ENCODE results near the gene NARS2.
"Not testable (repeated sequence)": the region's sequence is repeated elsewhere in the genome, so short reads cannot be mapped to it uniquely, and the experiment has no call there.

Gene NARS2

DNA sequence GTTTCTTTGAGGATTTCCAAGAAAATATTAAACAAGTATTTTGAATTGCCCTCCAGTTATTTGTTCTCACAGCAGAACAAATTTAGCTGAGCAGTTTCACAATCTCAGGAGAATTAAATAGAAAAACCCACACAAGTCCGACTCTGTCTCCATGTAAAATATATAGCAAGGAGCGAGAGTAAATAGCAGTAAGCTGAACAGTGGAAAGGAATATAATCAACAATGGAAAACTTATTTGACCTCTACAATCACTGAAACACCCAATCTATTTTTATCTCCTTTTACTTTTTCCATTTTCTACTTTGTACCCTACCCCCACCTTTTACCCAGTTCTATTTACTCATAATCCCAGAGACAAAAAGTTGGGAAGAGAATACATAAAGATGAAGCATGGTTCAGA lies 34.4 kb downstream of the NARS2 start:
- DNase-seq, result no peak

DNA sequence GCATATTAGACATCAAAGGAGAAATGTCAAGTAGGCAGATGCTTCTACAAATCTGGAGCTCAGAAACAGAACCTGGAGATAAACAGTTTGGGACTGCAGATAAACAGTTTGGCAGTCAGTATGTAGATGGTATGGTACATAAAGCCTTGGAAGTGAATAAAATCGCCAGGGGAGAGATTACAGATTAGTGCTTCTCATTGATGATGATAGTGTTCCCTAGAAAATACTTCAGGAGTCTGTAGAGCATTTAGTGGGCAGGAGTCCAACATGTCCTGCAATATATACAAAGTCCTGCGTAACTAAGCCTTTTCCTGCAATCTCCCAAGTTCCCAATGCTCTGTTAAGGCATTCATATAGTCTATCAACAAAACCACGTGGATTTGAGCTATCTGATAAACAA lies 35.2 kb downstream of the NARS2 start:
- DNase-seq, result no peak

DNA sequence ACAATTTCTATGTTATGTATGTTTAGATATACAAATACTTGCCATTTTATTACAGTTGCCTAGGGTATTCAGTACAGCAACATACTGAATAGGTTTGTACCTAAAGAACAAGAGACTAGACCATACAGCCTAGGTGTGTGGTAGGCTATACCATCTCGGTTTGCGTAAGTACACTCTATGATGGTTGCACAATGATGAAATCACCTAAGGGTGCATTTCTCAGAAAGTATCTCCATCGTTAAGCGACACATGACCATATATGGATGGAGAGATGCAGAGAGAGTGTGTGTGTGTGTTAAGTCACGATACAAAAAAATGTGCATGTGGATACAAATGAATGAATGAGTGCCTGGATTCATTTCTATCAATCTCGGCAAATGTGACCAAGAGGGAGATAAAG lies 37.7 kb downstream of the NARS2 start:
- DNase-seq, result no peak

DNA sequence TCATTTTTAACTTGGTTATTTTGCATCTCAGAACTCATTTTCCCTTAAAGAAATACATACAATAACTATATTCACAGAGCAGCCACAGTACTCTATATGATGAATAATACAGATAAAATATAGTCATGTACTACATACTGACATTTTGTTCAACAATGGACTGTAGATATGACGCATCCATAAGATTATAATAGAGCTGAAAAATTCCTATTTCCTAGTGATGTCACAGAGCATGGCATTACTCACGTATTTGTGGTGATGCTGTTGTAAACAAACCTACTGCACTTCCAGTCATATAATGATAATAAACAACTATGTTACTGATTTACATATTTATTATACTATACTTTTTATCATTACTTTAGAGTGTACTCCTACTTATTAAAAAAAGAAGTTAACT lies 38.7 kb downstream of the NARS2 start:
- no peak for DNase-seq

DNA sequence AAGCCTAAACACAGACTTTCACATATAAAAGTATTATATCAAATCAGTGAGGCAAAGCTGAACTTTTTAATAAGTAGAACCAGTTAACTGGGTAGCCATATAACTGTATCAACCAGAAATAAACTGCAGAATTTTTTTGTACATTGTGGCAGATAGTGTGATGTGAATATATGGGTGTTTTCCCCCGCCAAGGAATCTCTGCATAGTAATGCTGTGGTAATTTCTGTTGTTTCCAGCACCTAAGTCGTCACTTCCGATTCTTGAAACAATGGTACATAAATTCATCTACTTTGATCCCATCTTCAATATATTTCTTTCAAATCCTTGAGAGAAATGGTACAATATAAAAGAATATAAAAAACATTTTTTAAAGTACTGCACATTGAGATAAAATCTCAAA lies 39.6 kb downstream of the NARS2 start:
- DNase-seq, result no peak

DNA sequence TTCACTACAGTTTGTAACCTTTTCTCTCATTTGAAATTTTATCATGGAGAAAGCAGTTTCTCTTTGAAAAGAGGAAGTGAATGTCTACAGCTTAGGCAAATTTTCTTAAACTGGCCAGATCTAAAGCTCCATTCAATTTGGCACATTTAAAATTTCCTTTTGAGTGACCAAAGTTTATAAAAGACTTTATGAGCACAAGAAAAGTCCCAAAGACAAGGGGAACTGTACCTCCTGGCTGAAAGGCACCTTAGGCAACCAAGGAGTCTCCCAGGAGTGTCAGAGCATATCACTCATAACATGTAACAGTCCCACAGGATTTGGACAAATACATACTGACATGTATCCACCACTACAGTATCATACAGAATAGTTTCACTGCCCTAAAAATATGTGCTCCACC lies 41.3 kb downstream of the NARS2 start:
- peak; percentile 63 for DNase-seq

DNA sequence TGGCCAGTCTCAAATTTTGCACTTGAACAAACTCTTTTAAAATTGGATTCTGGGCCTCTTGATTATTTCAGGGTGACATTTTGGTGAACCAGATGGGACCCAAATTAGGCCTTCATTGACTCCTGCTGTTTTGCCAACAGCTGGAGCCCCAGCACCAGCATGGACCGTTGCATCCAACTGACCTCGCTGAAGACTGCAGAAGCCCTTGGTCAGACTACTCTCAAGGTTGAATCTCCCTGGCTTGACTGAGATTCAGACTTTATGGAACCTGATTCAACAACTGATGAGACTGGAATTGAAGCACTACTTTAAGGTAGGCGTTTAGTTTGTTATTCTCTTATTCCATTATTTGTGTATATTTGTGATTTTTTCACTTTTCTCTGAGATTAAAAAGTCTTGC lies 41.7 kb downstream of the NARS2 start:
- DNase-seq, result no peak

DNA sequence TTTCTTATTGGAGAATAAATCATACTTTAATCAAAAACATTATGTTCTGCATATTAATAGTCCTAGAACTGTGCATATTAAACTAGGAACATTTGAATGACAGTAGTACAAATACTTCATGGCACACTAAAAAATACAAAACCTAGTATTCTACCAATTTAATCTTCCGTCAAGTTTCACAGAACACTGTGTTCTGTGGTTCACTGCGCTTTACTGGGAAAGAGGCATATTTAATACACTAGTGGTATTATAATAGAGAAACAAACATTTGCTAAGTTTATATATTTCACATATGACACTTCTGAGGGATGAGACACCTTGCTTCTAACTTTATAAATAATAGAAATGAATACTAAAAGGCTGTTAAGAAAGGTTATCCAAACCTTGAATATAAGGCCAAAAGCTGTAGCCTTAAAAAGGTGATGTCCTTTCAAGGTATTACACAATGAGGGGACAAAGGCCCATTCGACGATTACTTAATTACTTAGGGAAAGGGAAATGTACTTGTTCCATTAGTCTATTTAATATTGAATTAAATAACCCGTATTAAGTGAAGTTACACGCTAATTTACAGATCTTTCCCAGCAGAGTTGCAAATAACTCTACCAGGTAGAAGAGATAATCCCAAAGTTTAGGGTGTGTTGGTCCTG lies 48.0 kb downstream of the NARS2 start:
- DNase-seq, result no peak

DNA sequence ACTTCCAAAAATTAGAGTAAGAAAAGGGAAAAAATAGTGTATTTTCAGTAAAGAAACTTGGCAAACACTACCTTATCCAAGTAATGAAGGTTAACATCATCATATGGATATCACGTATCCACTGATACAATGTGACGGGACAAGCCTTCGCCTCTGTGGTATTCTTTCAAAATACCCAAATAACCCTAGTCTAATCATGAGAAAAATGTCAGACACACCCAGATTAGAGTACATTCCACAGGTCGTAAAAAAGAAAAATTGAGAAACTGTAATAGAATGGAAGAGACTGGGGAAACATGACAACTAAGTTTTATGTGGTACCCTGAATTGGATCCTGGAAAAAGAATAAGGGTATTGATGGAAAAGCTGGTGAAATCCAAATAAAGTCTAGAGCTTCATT lies 48.9 kb downstream of the NARS2 start:
- DNase-seq, result no peak

DNA sequence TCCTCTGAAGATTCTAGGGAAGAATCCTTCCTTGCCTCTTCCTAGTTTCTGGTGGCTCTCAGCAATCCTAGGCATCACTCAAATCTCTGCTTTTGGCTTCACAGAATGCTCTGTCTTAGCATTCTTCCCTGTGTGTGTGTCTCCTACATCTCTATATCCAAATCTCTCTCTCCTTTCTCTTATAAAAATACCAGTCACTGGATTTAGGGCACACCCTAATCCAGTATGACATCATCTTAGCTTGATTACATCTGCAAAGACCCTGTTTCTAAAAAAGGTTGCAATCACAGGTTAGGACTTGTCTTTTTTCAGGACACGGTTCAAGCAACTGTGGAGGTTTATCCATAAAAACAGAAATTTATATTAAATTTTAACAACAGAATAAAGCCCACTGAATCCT lies 54.4 kb downstream of the NARS2 start:
- DNase-seq, result no peak

DNA sequence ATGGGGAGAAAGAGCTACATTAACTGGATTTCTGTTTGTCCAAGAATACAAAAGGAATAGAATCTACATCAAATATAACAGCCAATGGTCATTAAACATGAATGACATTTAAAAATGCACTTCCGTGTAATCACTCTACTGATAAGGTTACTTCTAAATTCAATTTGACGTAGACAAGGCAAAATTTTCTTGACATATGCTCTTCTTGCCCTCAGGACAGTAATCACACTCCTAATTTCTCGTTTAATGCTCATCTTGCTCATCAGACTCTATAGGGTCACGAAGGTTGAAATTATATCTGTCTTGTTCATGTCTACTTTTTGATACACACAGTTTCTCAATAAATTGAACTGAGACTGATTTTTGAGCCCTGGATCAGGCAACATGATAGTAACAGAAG lies 58.4 kb downstream of the NARS2 start:
- no peak for DNase-seq

DNA sequence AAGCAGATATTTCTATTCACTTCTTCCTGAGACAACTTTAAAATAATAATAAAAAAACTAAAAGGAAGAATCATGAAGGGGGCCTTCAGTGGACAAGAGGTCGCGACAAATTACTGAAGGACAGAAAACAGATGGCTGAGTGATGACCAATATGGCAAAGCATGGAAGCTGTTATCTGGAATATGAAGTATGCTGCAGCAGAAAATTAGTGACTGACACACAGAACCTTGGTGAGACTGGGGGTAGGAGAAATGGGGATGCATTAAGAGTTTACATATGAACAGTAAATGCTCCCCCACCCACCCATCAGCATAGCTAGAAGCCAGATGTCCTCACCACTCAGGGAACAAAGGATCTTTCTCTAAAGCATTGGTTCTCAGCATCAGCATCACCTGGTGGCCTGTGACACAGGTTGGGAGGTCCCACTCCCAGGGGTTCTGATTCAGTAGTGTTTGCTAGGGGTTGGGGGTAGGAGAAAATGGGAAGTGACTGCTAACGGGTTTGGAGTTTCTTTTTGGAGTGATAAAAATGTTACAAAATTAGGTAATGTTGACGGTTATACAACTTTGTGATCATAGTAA lies 59.7 kb downstream of the NARS2 start:
- no peak for DNase-seq

DNA sequence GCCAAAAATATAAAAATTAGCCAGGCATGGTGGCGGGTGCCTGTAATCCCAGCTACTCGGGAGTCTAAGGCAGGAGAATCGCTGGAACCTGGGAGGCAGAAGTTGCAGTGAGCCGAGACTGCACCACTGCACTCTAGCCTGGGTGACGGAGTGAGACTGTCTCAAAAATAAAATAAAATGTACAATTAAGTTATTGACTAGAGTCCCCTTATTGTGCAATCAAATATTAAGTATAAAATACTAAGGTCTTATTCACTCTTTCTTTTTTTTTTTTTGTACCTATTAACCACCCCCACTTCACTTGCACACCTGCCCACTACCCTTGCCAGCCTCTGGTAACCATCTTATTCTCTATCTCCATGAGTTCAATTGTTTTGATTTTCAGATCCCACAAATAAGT lies 61.6 kb downstream of the NARS2 start:
- DNase-seq, result not testable (repeated sequence)

DNA sequence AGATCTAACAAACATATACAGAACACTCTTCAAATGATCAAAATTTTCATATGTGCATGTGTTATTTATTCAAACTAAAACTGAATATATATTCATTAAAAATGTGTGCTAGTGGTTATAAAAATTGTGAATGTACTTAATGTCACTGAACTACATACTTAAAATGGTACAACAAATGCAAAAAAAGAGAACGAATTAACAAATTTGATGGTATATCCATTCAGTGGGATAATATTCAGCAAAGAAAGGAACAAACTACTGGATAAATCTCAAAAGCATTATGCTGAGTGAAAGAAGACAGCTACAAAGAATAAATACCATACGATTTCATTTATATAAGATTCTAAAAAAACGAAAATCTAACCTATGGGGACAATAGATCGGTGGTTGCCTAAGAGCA lies 64.1 kb downstream of the NARS2 start:
- DNase-seq, result no peak

DNA sequence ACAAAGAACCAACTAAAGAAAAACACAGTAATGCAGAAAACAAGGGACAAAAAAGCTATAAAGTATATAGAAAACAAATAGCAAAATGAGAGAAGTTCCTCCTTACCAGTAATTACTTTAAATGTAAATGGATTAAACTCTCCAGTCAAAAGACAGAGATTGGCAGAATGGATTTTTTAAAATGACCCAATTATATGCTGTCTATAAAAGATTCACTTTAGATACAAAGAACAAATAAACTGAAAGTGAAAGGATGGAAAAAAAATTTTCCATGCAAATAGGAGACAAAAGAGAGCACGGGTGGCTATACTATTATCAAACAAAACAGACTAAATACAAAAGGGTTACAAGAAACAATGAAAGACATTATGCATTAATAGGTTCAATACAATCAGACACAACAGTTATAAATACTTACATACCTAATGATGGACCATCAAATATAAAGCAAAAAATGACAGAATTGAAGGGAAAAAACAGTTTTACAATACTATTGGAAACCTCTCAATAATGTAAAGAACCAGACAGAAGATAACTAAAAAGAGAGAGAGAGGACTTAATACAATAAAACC lies 64.6 kb downstream of the NARS2 start:
- DNase-seq, result no peak

DNA sequence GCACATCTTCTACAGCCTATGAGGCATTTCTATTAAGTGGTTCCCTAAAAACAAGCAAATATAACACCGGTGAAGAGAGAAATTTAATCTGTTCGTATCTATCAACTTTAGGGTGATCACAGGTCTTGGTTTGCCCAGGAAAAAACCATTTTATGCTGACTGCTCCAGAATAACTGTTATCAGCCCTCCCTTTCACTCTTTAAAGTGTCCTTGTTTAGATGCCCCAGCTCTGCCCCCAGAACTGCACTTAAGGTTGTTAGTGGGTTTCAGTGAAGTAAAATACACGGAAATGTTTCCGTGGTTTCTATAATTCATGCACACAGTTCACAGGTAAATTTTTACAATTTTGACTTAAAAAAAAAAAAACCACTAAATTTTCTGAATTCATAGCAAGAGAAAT lies 70.0 kb downstream of the NARS2 start:
- DNase-seq, result peak; percentile 15

DNA sequence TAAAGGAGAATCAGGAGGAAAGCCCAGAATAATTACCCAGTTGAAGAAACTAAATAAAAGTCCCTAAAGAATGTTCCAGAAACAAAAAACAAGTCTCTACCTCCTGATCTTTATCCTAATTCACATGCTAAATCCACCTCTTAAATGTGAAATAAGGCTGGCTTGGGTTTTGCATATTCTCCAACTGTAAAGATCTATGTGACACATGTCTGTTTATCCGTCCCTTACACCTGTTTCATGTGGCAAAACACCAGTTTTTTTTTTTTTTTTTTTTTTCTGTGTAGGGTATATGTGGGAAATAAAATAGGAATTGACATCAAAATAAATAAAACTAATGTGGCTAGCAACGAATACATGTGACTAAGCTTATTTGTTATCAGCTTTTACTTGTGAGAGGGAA lies 70.5 kb downstream of the NARS2 start:
- peak; percentile 63 for DNase-seq

DNA sequence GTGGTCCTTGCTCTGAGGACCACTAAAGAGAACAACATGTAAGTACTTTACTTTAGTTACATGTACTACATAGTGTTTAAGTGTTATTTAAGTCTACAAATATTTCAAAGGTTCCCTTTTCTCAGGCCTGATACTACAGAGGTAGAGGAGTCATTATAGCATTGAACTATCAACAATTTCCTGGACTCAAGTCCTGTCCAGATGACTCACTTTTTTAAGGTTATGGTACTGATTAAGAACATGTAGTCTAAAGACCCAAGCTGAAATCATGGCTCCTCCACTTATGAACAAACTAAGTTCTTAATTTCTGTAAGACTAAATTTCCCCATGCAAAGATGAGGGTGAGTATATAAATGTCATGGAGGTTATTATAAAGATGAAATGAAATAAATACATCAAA lies 74.7 kb downstream of the NARS2 start:
- DNase-seq, result no peak

DNA sequence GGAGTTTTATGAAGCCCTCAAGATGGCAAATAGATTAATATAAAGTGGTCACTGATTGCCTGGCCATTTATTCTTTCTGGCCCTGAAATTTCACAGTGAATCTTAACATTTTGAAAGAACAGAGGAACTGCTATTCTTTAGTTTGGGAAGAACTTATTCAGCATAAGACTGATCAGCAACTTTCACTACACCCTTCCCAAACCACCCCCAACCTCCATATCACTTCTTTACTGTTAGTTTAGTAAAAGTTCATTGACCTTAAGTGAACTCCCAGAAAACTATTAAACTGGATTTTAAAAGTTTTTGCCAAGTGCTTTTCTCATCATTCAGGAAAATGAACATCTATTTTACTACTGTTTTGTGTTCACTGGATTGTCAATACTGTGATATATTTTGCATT lies 77.4 kb downstream of the NARS2 start:
- no peak for DNase-seq

DNA sequence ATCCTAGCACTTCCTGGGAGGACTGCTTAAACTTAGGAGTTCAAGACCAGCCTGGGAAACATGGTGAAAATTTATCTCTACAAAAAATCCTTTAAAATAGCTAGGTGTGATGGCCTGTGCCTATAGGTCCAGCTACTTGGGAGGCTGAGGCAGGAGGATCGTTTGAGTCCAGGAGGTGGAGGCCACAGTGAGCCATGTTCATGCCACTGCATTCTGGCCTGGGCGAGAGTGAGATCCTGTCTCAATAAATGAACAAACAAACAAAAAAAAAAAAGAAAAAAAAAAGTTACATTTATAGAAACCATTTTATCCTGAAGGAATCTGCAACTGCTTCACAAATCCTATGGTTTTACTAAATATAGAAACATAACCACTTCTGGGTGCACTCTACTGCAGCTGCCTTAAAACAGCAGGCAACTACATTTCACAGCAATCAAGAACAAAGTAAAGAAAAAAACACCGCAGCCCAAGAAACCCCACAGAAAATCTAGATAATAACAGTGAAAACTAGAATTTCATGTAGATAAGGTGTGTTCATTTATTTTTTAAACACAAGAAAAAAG lies 81.2 kb downstream of the NARS2 start:
- no peak for DNase-seq

DNA sequence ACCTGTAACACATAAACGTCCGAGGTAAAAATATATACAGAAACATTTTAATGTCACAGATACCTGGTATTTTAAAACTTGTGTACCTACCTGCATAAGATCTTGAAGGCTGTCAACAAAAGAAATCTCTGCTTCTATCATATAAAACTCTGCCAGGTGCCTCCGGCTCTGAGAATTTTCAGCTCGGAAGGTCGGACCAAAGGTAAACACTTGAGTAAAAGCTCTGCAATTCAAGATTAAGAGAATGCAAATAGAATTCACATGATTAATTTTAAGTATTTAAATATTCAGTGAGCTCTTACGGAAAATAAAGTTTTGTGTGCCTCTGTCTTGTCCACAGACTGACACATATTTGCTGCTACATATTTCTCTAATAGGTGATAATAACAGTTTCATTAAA lies 81.7 kb downstream of the NARS2 start:
- DNase-seq, result no peak

DNA sequence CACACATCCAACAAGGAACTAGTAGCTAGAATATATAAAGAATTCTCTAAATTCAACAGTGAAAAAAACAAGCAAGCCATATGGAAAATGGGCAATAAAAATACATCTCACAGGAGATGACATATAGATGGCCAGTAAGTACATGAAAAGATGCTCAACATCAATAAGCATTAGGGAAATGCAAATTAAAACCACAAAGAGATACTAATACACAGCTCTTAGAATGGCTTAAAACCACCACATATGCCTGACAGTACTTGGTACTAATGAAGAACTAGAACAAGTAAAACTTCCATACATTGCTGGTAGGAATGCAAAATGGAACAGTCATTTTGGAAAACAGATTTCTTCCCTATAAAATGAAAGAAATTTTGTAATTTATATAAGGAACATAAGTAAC lies 85.5 kb downstream of the NARS2 start:
- no peak for DNase-seq

DNA sequence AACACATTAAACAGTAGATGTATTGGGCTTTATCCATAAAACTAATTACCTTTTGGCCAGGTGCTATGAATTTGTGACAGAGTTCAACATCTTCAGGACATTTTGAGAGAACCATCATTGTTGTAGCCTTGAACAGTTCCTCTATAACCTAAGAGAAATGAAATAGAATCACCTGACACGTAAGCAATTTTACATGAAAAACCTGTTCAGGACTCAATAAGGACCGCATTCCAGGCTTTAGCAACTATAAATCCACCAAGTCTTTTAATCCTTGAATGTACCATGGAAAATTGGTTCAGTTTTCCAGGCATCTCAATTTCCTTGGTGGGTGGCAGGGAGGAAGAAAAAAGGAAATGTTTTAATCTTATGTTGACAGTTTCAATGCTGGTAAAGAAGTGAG lies 96.1 kb downstream of the NARS2 start:
- DNase-seq, result no peak

DNA sequence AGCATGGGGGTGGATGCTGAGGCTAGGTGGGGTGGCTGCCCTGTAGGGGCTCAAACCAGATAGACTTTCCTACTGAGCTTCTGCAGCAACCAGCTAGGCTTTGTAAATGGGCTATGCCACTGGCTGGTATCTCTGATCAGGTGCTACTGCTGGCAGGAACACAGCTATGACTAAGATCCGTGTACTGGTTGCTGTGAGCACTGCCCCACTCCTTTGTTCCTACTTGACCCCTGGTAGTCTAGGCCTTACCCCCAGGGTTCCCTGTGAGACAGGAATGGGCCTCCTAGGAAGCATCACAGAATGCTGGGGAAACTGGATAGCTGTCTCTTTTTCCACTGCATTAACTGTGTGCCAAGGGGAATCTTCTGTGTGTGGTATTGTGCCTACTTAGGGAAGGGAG lies 98.6 kb downstream of the NARS2 start:
- no peak for DNase-seq

DNA sequence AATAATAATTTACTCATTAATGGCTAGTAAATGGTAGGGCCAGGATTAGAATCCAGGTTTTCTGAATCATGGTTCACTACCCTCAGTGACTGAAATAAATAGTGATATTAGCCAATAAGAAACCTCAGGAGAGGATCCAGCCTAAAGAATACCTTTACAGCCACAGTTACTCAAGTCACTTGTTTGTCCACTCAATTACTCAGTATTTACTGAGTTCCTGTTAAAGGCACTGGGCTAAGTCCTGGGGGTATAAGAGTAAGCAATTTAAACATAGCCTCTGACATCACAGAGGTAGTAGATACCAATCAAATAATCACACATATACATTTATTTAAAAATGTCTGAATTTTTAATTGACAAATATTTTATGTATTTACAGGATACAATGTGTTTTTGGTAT lies 100.2 kb downstream of the NARS2 start:
- DNase-seq, result no peak
